ENCODE data around the gene MTTP.

- TF ChIP-seq POLR2AphosphoS5 (IDR thresholded peaks at IDR 0.05; ENCODE audit: low read depth) (no peak), REST (IDR thresholded peaks at IDR 0.05; ENCODE audit: unreplicated experiment) (no peak)
- TF ChIP-seq, protein P1, sequence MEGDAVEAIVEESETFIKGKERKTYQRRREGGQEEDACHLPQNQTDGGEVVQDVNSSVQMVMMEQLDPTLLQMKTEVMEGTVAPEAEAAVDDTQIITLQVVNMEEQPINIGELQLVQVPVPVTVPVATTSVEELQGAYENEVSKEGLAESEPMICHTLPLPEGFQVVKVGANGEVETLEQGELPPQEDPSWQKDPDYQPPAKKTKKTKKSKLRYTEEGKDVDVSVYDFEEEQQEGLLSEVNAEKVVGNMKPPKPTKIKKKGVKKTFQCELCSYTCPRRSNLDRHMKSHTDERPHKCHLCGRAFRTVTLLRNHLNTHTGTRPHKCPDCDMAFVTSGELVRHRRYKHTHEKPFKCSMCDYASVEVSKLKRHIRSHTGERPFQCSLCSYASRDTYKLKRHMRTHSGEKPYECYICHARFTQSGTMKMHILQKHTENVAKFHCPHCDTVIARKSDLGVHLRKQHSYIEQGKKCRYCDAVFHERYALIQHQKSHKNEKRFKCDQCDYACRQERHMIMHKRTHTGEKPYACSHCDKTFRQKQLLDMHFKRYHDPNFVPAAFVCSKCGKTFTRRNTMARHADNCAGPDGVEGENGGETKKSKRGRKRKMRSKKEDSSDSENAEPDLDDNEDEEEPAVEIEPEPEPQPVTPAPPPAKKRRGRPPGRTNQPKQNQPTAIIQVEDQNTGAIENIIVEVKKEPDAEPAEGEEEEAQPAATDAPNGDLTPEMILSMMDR (conservative IDR thresholded peaks at IDR 0.05; ENCODE audit: low read depth in 2 of 2), result no peak
Measured at GRCh38 chr4:99529228-99529627, 45.4 kb upstream of the MTTP start.
